Measurements from ENCODE around the gene CRIP3. TPM values are rescaled to one million over a fixed set of nuclear protein-coding genes. Genes with fewer than 3 reads are reported as not detected.

The CRIP3 gene
- total RNA-seq, 3 donors from 2014 or later (not counting 1 experiment from before 2014, with no cell fraction given): 3.6 to 5.3 (median 4.3) TPM

DNA sequence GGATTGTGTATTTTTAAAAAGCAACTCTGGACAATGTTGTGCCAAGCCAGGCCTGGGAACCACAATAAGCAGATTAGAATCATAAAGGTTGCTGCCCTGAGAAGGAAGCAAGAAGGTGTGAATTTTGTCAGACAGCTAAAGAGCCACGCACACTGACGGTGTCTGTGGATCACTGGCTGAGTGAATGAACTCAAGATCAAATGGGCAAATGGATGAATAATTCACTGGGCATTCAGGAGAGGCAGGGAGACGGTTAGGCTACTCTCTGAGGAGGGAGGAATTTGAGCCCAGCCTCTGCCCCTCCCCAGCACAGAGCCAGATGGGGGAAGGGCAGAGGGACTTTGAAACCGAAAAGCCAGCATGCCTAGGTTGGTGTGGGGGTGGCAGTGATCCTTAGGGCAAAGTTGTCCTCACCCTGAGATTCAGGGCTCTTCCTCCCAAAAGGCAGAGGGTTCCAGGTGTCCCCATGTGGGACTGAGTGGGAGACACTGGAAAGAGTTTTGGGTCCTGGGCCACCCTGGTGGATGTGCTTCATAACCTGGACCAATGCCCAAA, 30.0 kb downstream of the CRIP3 start:
- no peaks in the 10 kb centered on the region for H3K36me3 Mint-ChIP-seq
- no peak overlapping the region for H3K4me3 Mint-ChIP-seq

DNA sequence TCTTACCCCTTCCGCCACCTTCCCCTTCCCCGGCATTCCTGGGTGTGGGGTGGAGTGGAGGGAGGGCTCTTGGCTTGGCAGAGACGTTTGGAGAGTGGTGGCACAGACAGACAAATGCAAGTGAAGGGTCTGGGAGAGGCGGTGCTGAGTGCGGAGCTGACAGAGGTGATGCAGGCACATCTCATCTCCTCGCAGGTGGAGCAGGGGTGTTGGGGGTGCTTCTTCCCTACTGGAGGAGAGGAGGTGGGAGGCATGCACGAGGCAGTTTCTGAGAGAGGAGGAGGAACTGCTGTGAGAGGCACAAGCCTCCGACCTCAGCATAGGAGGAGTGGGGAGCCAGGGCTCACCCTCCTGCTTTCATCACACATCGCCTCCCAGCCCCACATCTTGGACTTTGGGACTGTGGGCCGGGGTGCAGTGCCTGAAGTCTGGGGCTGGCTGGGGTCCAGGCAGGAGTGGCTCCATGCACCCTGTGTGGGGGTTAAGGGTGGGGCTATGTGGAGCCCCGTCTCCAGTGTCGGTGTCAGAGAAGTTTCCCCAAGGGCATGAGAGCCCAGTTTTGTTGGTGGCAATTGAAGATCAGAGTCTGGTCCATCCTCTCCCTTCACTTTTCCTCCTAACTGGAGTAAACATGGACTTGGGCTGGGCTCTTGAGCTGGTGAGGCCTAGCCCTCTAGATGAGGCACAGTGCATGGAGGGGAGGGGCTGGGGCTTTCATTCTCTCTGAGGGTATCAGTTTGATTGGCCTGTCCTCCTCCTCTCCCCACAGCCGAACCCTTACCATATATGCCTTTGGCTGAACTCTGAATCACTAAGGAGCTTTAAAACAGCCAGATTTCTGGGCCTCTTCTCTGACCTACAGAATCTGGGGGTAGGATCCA, 30.7 kb downstream of the CRIP3 start:
- no peak overlapping the region for H3K4me3 ChIP-seq (ENCODE audit: low read length)
- Mint-ChIP-seq H3K4me3 (no peak overlapping the region), H3K36me3 (no peaks in the 10 kb centered on the region), H3K9me3 (no peaks in the 10 kb centered on the region), H3K27me3 (ENCODE audit: low read depth in 2 of 2) (peaks cover 32 to 41% of the 10 kb centered on the region in 2 donors), H3K27ac (no peak overlapping the region), H3K4me1 (peaks cover 10 to 32% of the 10 kb centered on the region in 2 donors)
- no peak overlapping the region for H3K27ac ChIP-seq (ENCODE audit: low read length)
- no peaks in the 10 kb centered on the region for H3K36me3 ChIP-seq (ENCODE audit: control insufficient read depth, insufficient read depth, low read length)
- TF ChIP-seq, protein P1, sequence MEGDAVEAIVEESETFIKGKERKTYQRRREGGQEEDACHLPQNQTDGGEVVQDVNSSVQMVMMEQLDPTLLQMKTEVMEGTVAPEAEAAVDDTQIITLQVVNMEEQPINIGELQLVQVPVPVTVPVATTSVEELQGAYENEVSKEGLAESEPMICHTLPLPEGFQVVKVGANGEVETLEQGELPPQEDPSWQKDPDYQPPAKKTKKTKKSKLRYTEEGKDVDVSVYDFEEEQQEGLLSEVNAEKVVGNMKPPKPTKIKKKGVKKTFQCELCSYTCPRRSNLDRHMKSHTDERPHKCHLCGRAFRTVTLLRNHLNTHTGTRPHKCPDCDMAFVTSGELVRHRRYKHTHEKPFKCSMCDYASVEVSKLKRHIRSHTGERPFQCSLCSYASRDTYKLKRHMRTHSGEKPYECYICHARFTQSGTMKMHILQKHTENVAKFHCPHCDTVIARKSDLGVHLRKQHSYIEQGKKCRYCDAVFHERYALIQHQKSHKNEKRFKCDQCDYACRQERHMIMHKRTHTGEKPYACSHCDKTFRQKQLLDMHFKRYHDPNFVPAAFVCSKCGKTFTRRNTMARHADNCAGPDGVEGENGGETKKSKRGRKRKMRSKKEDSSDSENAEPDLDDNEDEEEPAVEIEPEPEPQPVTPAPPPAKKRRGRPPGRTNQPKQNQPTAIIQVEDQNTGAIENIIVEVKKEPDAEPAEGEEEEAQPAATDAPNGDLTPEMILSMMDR (IDR thresholded peaks at IDR 0.05): no peak
- no peaks in the 10 kb centered on the region for H3K9me3 ChIP-seq (ENCODE audit: control insufficient read depth, insufficient read depth, low read length)
- peaks cover 20% of the 10 kb centered on the region for H3K27me3 ChIP-seq (ENCODE audit: control insufficient read depth, insufficient read depth, low read length)
- DNase-seq: no peak
- no peak for ATAC-seq
- intact Hi-C loops (cut with micrococcal nuclease): no loop called here
- 95% methylated on average over 12 of the region's 13 CpGs for WGBS (ENCODE audit: insufficient coverage)
- H3K4me1 ChIP-seq (ENCODE audit: control insufficient read depth, insufficient read depth, low read length): peaks cover 23% of the 10 kb centered on the region

More for the DNA sequence above, 30.0 kb downstream of the CRIP3 start:
- intact Hi-C loops (cut with micrococcal nuclease): no loop called here
- DNase-seq: no peak
- peaks cover 10 to 31% of the 10 kb centered on the region in 2 donors for H3K4me1 Mint-ChIP-seq
- TF ChIP-seq, protein P1 (IDR thresholded peaks at IDR 0.05): no peak
- no peak overlapping the region for H3K27ac Mint-ChIP-seq
- WGBS (ENCODE audit: insufficient coverage): 57% methylated on average over 4 of the region's 4 CpGs
- no peak for ATAC-seq
- Histone ChIP-seq H3K9me3 (ENCODE audit: control insufficient read depth, insufficient read depth, low read length) (no peaks in the 10 kb centered on the region), H3K27ac (ENCODE audit: low read length) (no peak overlapping the region), H3K36me3 (ENCODE audit: control insufficient read depth, insufficient read depth, low read length) (no peaks in the 10 kb centered on the region), H3K27me3 (ENCODE audit: control insufficient read depth, insufficient read depth, low read length) (peaks cover 20% of the 10 kb centered on the region), H3K4me3 (ENCODE audit: low read length) (no peak overlapping the region), H3K4me1 (ENCODE audit: control insufficient read depth, insufficient read depth, low read length) (peaks cover 23% of the 10 kb centered on the region)
- H3K9me3 Mint-ChIP-seq: no peaks in the 10 kb centered on the region
- peaks cover 29 to 42% of the 10 kb centered on the region in 2 donors for H3K27me3 Mint-ChIP-seq (ENCODE audit: low read depth in 2 of 2)

DNA sequence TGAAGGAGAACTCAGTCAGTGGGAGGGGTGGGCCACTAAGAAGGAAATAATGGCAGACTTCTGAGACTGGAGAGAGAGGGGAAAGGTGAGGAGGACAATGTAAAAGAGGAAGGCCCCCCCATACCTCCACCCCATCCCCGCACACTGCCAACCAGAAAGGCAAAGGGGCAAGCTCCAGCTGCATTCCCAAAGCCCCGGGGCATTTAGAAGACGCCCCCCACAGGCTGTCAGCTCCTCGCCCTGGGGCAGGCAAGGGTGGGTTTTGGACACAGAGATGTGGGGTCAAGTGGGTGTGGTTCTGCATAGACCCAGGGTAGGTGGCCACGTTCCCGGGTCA, 31.4 kb downstream of the CRIP3 start:
- WGBS (ENCODE audit: insufficient coverage): 94% methylated on average over 5 of the region's 6 CpGs
- H3K36me3 Mint-ChIP-seq: no peaks in the 10 kb centered on the region
- DNase-seq (no peak), ATAC-seq (no peak)
- peaks cover 10 to 32% of the 10 kb centered on the region in 2 donors for H3K4me1 Mint-ChIP-seq
- Histone ChIP-seq H3K4me3 (ENCODE audit: low read length) (no peak overlapping the region), H3K27me3 (ENCODE audit: control insufficient read depth, insufficient read depth, low read length) (peaks cover 20% of the 10 kb centered on the region), H3K9me3 (ENCODE audit: control insufficient read depth, insufficient read depth, low read length) (no peaks in the 10 kb centered on the region), H3K4me1 (ENCODE audit: control insufficient read depth, insufficient read depth, low read length) (peaks cover 23% of the 10 kb centered on the region), H3K27ac (ENCODE audit: low read length) (no peak overlapping the region), H3K36me3 (ENCODE audit: control insufficient read depth, insufficient read depth, low read length) (no peaks in the 10 kb centered on the region)
- H3K27ac Mint-ChIP-seq: no peak overlapping the region
- TF ChIP-seq, protein P1 (IDR thresholded peaks at IDR 0.05): no peak
- no peaks in the 10 kb centered on the region for H3K9me3 Mint-ChIP-seq
- intact Hi-C loops (cut with micrococcal nuclease): no loop called here
- H3K4me3 Mint-ChIP-seq: peak overlapping the region; percentile 28
- H3K27me3 Mint-ChIP-seq (ENCODE audit: low read depth in 2 of 2): peaks cover 31 to 38% of the 10 kb centered on the region in 2 donors
